Aorta (tissue), 5 donors: ENCODE data around the gene VN1R2. TPM values are rescaled to one million over a fixed set of nuclear protein-coding genes. Genes with fewer than 3 reads are reported as not detected.
"Not testable (repeated sequence)": the region's sequence is repeated elsewhere in the genome, so short reads cannot be mapped to it uniquely, and the experiment has no call there.

Experiments
- ATAC-seq: fragments of 200-7000 bp; cut with Tn5 transposase; one replicate; pipeline ENCODE4 v1.9.1; 2022; ENCODE audit warnings: moderate library complexity; ENCODE audit not compliant: low FRiP score
- DNase-seq, 2 donors: peaks; one replicate each; pipeline ENCODE4 v3.0.0-alpha.2; 2020
- H3K27ac ChIP-seq, 2 donors: one replicate each; pipeline ENCODE4 v1.5.1; 2013; ENCODE audit warnings: low read length in 2 of 2, mild to moderate bottlenecking in 2 of 2, moderate library complexity in 2 of 2, control low read depth in 1 of 2, inconsistent platforms in 1 of 2, low read depth in 1 of 2
- H3K27me3 ChIP-seq, 2 donors: one replicate each; pipeline ENCODE4 v1.6.1; 2013; ENCODE audit warnings: control low read depth in 1 of 2, low read length in 1 of 2, mild to moderate bottlenecking in 1 of 2, moderate library complexity in 1 of 2; ENCODE audit not compliant: insufficient read depth in 2 of 2, control insufficient read depth in 1 of 2
- H3K36me3 ChIP-seq, 2 donors: one replicate each; pipeline ENCODE4 v1.6.1; 2013; ENCODE audit warnings: control low read depth in 1 of 2, low read length in 1 of 2, mild to moderate bottlenecking in 1 of 2; ENCODE audit not compliant: insufficient read depth in 2 of 2, control insufficient read depth in 1 of 2
- H3K4me1 ChIP-seq, 2 donors: one replicate each; pipeline ENCODE4 v1.6.1; 2013; ENCODE audit warnings: low read length in 2 of 2, control low read depth in 1 of 2, mild to moderate bottlenecking in 1 of 2, moderate library complexity in 1 of 2; ENCODE audit not compliant: insufficient read depth in 2 of 2, control insufficient read depth in 1 of 2
- H3K4me3 ChIP-seq, 2 donors: one replicate each; pipeline ENCODE4 v1.5.1; 2013; ENCODE audit warnings: low read length in 2 of 2, control low read depth in 1 of 2, mild to moderate bottlenecking in 1 of 2
- H3K9me3 ChIP-seq: one replicate; pipeline ENCODE4 v1.6.1; 2013; ENCODE audit warnings: mild to moderate bottlenecking, low read length; ENCODE audit not compliant: control insufficient read depth
- WGBS, 2 donors: extraction: QIAGEN DNeasy Blood & Tissue Kit; methylation state at CpG; one replicate each; pipeline ENCODE4 v1.1.7; 2013; 5-methylcytosine and 5-hydroxymethylcytosine counted together
- intact Hi-C, 2 donors: fragments of 100-400 bp; cut with DNase I; formaldehyde crosslinking; loops; one replicate each; pipeline versions ENCODE4 v1.14.2 to v1.15.0; 2022
- long read RNA-seq, 2 donors: library from polyadenylated mRNA; unstranded; transcript quantifications; one replicate each; pipeline ENCODE4 v2.0.0, GENCODE V29; 2020 to 2021
- polyA plus RNA-seq, 2 donors: library from polyadenylated mRNA; stranded (reverse); fragments of 200-250 nt; gene quantifications; one replicate each; pipeline ENCODE4 v1.2.3, GENCODE V29; 2013
- total RNA-seq, 2 donors: library from RNA; stranded (reverse); fragmentation: NEBNext Ultra II Directional; extraction: Animal tissue kit (Norgen Biotek cat#: 25700); gene quantifications; one replicate each; pipeline ENCODE4 v1.2.1, GENCODE V29; 2021
- donor health status: healthy with polysubstance abuse.
- donor health status: Bipolar disorder and iron deficiency.
- donor health status: DM: no; HTN: no; CAD: no.
- donor health status: DM: no; HTN: no; CAD: no.
- donor health status: DM: yes; HTN: yes; CAD: no.

Gene VN1R2
- total RNA-seq, result not detected
- not detected for polyA plus RNA-seq
- long read RNA-seq, donor 1, result 0 reads
- long read RNA-seq, donor 2, result 0 reads

- not testable (repeated sequence) for H3K4me1 ChIP-seq, H3K36me3 ChIP-seq, ATAC-seq, DNase-seq, H3K27ac ChIP-seq, H3K9me3 ChIP-seq, H3K27me3 ChIP-seq, H3K4me3 ChIP-seq
- 61 to 62% methylated on average over 14 of the region's 14 CpGs for WGBS, 2 donors
- intact Hi-C loops, result loop anchor here in 1 of 2 donors (10.0 kb wide), 1 partner anchor 63 kb away; the partner anchor contains the start of gene ZNF665
These were observed at the start of gene VN1R2 for GRCh38 chr19:53257715-53258342. VN1R2 (plus strand) TSS chr19:53258292; CDS start chr19:53258376, 84 bp downstream.

GRCh38 chr19:53211554-53211953 is 46.5 kb upstream of the VN1R2 start:
- H3K4me1 ChIP-seq, ATAC-seq, H3K27ac ChIP-seq, intact Hi-C loops, H3K36me3 ChIP-seq, H3K4me3 ChIP-seq, DNase-seq, H3K27me3 ChIP-seq: not testable (repeated sequence)
- WGBS, 2 donors, result 91 to 97% methylated on average over 3 of the region's 3 CpGs
- H3K9me3 ChIP-seq, result peaks cover 22% of the 10 kb centered on the region

GRCh38 chr19:53212703-53213320 is 45.3 kb upstream of the VN1R2 start:
- Histone ChIP-seq H3K9me3 (peaks cover 22% of the 10 kb centered on the region), H3K27ac (no peak overlapping the region), H3K36me3 (peaks cover 6 to 7% of the 10 kb centered on the region in 2 donors), H3K27me3 (no peaks in the 10 kb centered on the region), H3K4me3 (no peak overlapping the region), H3K4me1 (no peaks in the 10 kb centered on the region)
- ATAC-seq (no peak), DNase-seq (no peak)
- WGBS, 2 donors, result 98 to 100% methylated on average over 2 of the region's 2 CpGs
- intact Hi-C loops, result no loop called here

- ATAC-seq, H3K27ac ChIP-seq, H3K27me3 ChIP-seq, H3K4me3 ChIP-seq, intact Hi-C loops, DNase-seq, H3K4me1 ChIP-seq, H3K36me3 ChIP-seq: not testable (repeated sequence)
- WGBS, 2 donors, result 96 to 97% methylated on average over 23 to 27 of the region's 28 CpGs
- peaks cover 15% of the 10 kb centered on the region for H3K9me3 ChIP-seq
These were observed 35.4 kb upstream of the VN1R2 start for GRCh38 chr19:53222716-53223115.

- 94 to 96% methylated on average over 14 to 20 of the region's 20 CpGs for WGBS, 2 donors
- H3K27ac ChIP-seq, result no peak overlapping the region
- no peak for DNase-seq
- H3K36me3 ChIP-seq, result no peaks in the 10 kb centered on the region
- H3K4me1 ChIP-seq, result no peaks in the 10 kb centered on the region
- intact Hi-C loops, result no loop called here
- H3K9me3 ChIP-seq, result peaks cover 17% of the 10 kb centered on the region
- H3K27me3 ChIP-seq, result no peaks in the 10 kb centered on the region
- H3K4me3 ChIP-seq, result no peak overlapping the region
- no peak for ATAC-seq
These were observed 33.5 kb upstream of the VN1R2 start for GRCh38 chr19:53224606-53225005.

GRCh38 chr19:53237114-53237777 is 20.8 kb upstream of the VN1R2 start:
- intact Hi-C loops, result no loop called here
- Histone ChIP-seq H3K9me3 (peaks cover 19% of the 10 kb centered on the region), H3K27ac (no peak overlapping the region), H3K27me3 (no peaks in the 10 kb centered on the region), H3K36me3 (peaks cover 8 to 23% of the 10 kb centered on the region in 2 donors), H3K4me1 (no peaks in the 10 kb centered on the region), H3K4me3 (peak overlapping the region in 1 of 2 donors; percentile 14)
- WGBS, 2 donors, result 95% methylated on average over 4 of the region's 4 CpGs
- no peak for ATAC-seq
- no peak for DNase-seq

GRCh38 chr19:53246498-53246897 is 11.6 kb upstream of the VN1R2 start:
- peaks cover 21 to 26% of the 10 kb centered on the region in 2 donors for H3K36me3 ChIP-seq
- H3K9me3 ChIP-seq, result peaks cover 17% of the 10 kb centered on the region
- no peak overlapping the region for H3K4me3 ChIP-seq
- DNase-seq (no peak), ATAC-seq (no peak)
- intact Hi-C loops, result no loop called here
- no peaks in the 10 kb centered on the region for H3K4me1 ChIP-seq
- no peaks in the 10 kb centered on the region for H3K27me3 ChIP-seq
- WGBS, 2 donors, result 94 to 96% methylated on average over 1 of the region's 1 CpG
- H3K27ac ChIP-seq, result no peak overlapping the region

GRCh38 chr19:53254411-53255341 is 3.4 kb upstream of the VN1R2 start, which contains the start of gene ZNF677:
ZNF677 (minus strand) TSS chr19:53254873; CDS start chr19:53251550, 3,323 bp downstream.
- intact Hi-C loops, result loop anchor here in 1 of 2 donors (5.0 to 10.0 kb wide), 2 partner anchors 60 to 78 kb away; partner anchors contain the start of genes ZNF665 and ZNF845
- peak; percentile 96 to 98 for DNase-seq
- peaks cover 10% of the 10 kb centered on the region for H3K9me3 ChIP-seq
- ATAC-seq, result peak; percentile 100
- peak within 1 kb of the TSS; percentile 69 to 92 for H3K4me3 ChIP-seq
- no peaks in the 10 kb centered on the region for H3K4me1 ChIP-seq
- H3K27ac ChIP-seq, result peak within 1 kb of the TSS in 1 of 2 donors; percentile 1
- peaks cover 8 to 10% of the 10 kb centered on the region in 2 donors for H3K36me3 ChIP-seq
- 1% methylated on average over 72 of the region's 72 CpGs for WGBS, 2 donors
- no peaks in the 10 kb centered on the region for H3K27me3 ChIP-seq
